HEK293 (cell line): ENCODE measurements around the gene RGS21.

Experiments used
- CTCF ChIA-PET: fragments of 350-600 bp; formaldehyde crosslinking; extraction: SDS; loops from one replicate; lab custom pipeline; 2021; ENCODE audit warnings: antibody characterized with exemption; lab: Yijun Ruan, JAX
- POLR2A ChIA-PET: fragments of 300-600 bp; formaldehyde crosslinking; extraction: SDS; loops from one replicate; lab custom pipeline; 2020; ENCODE audit warnings: antibody characterized with exemption, inconsistent platforms; lab: Yijun Ruan, JAX
- H3K27ac ChIP-seq: fragments of 200-500 bp; sonication (Bioruptor generic); 2 replicates; pipeline ENCODE4 v1.5.1; 2014; ENCODE audit warnings: low read depth, low read length, control low read depth, inconsistent platforms; ENCODE audit errors: extremely low read depth
- H3K36me3 ChIP-seq, 2 experiments: fragments of 200-500 bp in 1 of 2; sonication (Bioruptor generic) in 1 of 2; 1 replicate in 1 of 2; 2 replicates in 1 of 2; pipeline ENCODE4 v1.5.1; 2014 to 2017; ENCODE audit warnings: inconsistent platforms in 2 of 2, low read length in 2 of 2; ENCODE audit not compliant: control insufficient read depth in 2 of 2, insufficient read depth in 1 of 2
- H3K4me1 ChIP-seq: fragments of 200-500 bp; sonication (Bioruptor generic); 2 replicates; pipeline ENCODE4 v1.5.1; 2014; ENCODE audit warnings: mild to moderate bottlenecking, low read length, inconsistent platforms; ENCODE audit not compliant: control insufficient read depth, insufficient read depth
- H3K4me3 ChIP-seq: 2 replicates; pipeline ENCODE4 v1.5.1; 2011; ENCODE audit warnings: low read depth, mild to moderate bottlenecking, control low read depth, low read length, moderate library complexity
- H3K9me3 ChIP-seq: fragments of 200-500 bp; sonication (Bioruptor generic); 2 replicates; pipeline ENCODE4 v1.5.1; 2014; ENCODE audit warnings: low read depth, low read length, inconsistent platforms; ENCODE audit not compliant: control insufficient read depth, insufficient read depth
- REPIN1 ChIP-seq: fragments of 450-650 bp; formaldehyde crosslinking; IDR thresholded peaks from 2 replicates; pipeline ENCODE4 v1.5.1; 2017; ENCODE audit warnings: missing biosample characterization, missing genetic modification characterization, low read depth
- ZBTB20 ChIP-seq: fragments of 450-650 bp; formaldehyde crosslinking; IDR thresholded peaks from 2 replicates; pipeline ENCODE4 v1.5.1; 2016; ENCODE audit warnings: missing biosample characterization, missing genetic modification characterization
- ZBTB49 ChIP-seq: fragments of 450-650 bp; formaldehyde crosslinking; IDR thresholded peaks from 2 replicates; pipeline ENCODE4 v1.5.1; 2016; ENCODE audit warnings: missing biosample characterization, missing genetic modification characterization, low read depth
- ZNF121 ChIP-seq: fragments of 450-650 bp; formaldehyde crosslinking; IDR thresholded peaks from 2 replicates; pipeline ENCODE4 v1.5.1; 2016; ENCODE audit warnings: missing biosample characterization, missing genetic modification characterization
- ZNF169 ChIP-seq: fragments of 450-650 bp; formaldehyde crosslinking; IDR thresholded peaks from 2 replicates; pipeline ENCODE4 v1.5.1; 2016; ENCODE audit warnings: missing biosample characterization, missing genetic modification characterization
- ZNF221 ChIP-seq: fragments of 450-650 bp; formaldehyde crosslinking; IDR thresholded peaks from 2 replicates; pipeline ENCODE4 v1.5.1; 2017; ENCODE audit warnings: missing biosample characterization, missing genetic modification characterization, borderline replicate concordance
- ZNF394 ChIP-seq: fragments of 450-650 bp; formaldehyde crosslinking; IDR thresholded peaks from 2 replicates; pipeline ENCODE4 v1.5.1; 2016; ENCODE audit warnings: missing biosample characterization, missing genetic modification characterization, mild to moderate bottlenecking, moderate library complexity, borderline replicate concordance
- ZNF404 ChIP-seq: fragments of 450-650 bp; formaldehyde crosslinking; IDR thresholded peaks from 2 replicates; pipeline ENCODE4 v1.5.1; 2017; ENCODE audit warnings: missing biosample characterization, missing genetic modification characterization
- ZNF529 ChIP-seq: fragments of 450-650 bp; formaldehyde crosslinking; IDR thresholded peaks from 2 replicates; pipeline ENCODE4 v1.5.1; 2017; ENCODE audit warnings: missing genetic modification characterization, missing biosample characterization; ENCODE audit not compliant: insufficient replicate concordance
- ZNF549 ChIP-seq: fragments of 450-650 bp; IDR thresholded peaks from 2 replicates; pipeline ENCODE4 v1.5.1; 2018; ENCODE audit warnings: missing biosample characterization, missing genetic modification characterization, mild to moderate bottlenecking, inconsistent platforms, moderate library complexity
- ZNF626 ChIP-seq: fragments of 450-650 bp; sonication (Bioruptor Pico); formaldehyde crosslinking; IDR thresholded peaks from 2 replicates; pipeline ENCODE4 v1.5.1; 2018; ENCODE audit warnings: missing biosample characterization, missing genetic modification characterization, inconsistent platforms
- ZNF645 ChIP-seq: fragments of 450-650 bp; formaldehyde crosslinking; IDR thresholded peaks from 2 replicates; pipeline ENCODE4; 2016; ENCODE audit warnings: missing biosample characterization, missing genetic modification characterization
- ZNF658 ChIP-seq: fragments of 450-650 bp; formaldehyde crosslinking; IDR thresholded peaks from 2 replicates; pipeline ENCODE4; 2016; ENCODE audit warnings: missing biosample characterization, missing genetic modification characterization
- ZNF664 ChIP-seq: fragments of 450-650 bp; formaldehyde crosslinking; IDR thresholded peaks from 2 replicates; pipeline ENCODE4 v1.5.1; 2016; ENCODE audit warnings: missing biosample characterization, missing genetic modification characterization
- ZNF677 ChIP-seq: fragments of 450-650 bp; IDR thresholded peaks from 2 replicates; pipeline ENCODE4 v1.5.0; 2018; ENCODE audit warnings: missing biosample characterization, mild to moderate bottlenecking, missing genetic modification characterization, moderate library complexity
- ZNF768 ChIP-seq: fragments of 450-650 bp; formaldehyde crosslinking; IDR thresholded peaks from 2 replicates; pipeline ENCODE4 v1.5.1; 2018; ENCODE audit warnings: missing biosample characterization, mild to moderate bottlenecking, missing genetic modification characterization
- ZNF843 ChIP-seq: fragments of 450-650 bp; formaldehyde crosslinking; IDR thresholded peaks from 2 replicates; pipeline ENCODE4 v1.5.1; 2016; ENCODE audit warnings: missing biosample characterization, missing genetic modification characterization
- ZXDB ChIP-seq: fragments of 450-650 bp; formaldehyde crosslinking; IDR thresholded peaks from 2 replicates; pipeline ENCODE4 v1.5.1; 2016; ENCODE audit warnings: missing biosample characterization, missing genetic modification characterization
- TF ChIP-seq, protein P1 (sequence below): fragments of 450-650 bp; formaldehyde crosslinking; conservative IDR thresholded peaks from 2 replicates; pipeline ENCODE4 v1.5.1; 2016; ENCODE audit warnings: low read depth, missing biosample characterization, missing genetic modification characterization

Gene RGS21

DNA sequence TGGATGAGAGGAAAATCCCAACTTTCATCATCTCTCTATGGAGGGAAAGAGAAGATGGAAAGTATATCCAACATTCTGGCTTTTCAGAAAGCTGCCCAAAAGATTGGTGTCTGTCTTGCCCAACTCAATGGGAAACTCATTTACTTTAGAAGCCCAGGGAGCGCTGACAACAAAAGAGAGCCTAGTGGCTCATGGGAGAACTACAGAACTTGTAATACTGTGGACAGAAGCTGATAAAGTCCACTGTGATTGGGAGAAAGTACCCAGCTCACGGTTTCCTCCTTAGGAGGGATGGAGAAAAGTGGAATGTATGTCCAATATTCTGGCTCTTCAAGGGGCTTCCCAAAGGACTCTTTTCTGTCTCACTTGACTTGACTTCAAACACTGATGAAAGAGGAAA is 66.0 kb downstream of the RGS21 start:
- Histone ChIP-seq H3K36me3 (no peaks in the 10 kb centered on the region), H3K9me3 (no peaks in the 10 kb centered on the region), H3K4me3 (no peak overlapping the region), H3K4me1 (no peaks in the 10 kb centered on the region), H3K27ac (no peak overlapping the region)
- ChIA-PET CTCF (interaction anchor here (0.5 kb wide), 1 partner anchor 1081 kb away, joined by 3 read pairs; no protein-coding TSS in a partner anchor), POLR2A (no interaction called here)
- TF ChIP-seq ZNF529 (tag by site-specific recombination) (no peak), ZNF626 (no peak), ZNF843 (tag by site-specific recombination) (no peak), ZNF645 (tag by site-specific recombination) (no peak), REPIN1 (tag by site-specific recombination) (no peak)
- TF ChIP-seq, protein P1, sequence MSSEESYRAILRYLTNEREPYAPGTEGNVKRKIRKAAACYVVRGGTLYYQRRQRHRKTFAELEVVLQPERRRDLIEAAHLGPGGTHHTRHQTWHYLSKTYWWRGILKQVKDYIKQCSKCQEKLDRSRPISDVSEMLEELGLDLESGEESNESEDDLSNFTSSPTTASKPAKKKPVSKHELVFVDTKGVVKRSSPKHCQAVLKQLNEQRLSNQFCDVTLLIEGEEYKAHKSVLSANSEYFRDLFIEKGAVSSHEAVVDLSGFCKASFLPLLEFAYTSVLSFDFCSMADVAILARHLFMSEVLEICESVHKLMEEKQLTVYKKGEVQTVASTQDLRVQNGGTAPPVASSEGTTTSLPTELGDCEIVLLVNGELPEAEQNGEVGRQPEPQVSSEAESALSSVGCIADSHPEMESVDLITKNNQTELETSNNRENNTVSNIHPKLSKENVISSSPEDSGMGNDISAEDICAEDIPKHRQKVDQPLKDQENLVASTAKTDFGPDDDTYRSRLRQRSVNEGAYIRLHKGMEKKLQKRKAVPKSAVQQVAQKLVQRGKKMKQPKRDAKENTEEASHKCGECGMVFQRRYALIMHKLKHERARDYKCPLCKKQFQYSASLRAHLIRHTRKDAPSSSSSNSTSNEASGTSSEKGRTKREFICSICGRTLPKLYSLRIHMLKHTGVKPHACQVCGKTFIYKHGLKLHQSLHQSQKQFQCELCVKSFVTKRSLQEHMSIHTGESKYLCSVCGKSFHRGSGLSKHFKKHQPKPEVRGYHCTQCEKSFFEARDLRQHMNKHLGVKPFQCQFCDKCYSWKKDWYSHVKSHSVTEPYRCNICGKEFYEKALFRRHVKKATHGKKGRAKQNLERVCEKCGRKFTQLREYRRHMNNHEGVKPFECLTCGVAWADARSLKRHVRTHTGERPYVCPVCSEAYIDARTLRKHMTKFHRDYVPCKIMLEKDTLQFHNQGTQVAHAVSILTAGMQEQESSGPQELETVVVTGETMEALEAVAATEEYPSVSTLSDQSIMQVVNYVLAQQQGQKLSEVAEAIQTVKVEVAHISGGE = no peak

DNA sequence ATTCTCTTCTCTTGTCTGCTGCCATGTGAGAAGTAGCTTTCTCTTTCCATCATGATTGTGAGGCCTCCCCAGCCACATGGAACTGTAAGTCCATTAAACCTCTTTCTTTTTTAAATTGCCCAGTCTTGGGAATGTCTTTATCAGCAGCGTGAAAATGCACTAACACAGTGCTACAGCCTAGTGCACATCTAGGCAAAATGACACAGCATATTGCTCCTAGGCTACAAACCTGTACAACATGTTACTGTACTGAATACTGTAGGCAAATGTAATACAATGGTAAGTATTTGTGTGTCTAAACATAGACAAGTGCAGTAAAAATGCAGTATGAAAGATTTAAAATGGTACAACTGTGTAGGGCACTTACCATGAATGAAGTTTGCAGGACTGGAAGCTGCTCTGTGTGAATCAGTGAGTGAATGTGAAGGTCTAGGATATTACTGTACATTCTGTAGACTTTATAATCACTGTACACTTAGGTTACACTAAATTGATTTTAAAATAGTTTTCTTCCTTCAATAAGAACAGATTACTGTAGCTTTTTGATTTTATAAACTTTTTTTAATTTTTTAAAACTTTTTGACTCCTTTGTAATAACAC is 69.4 kb downstream of the RGS21 start:
- Histone ChIP-seq H3K36me3 (no peaks in the 10 kb centered on the region), H3K4me3 (no peak overlapping the region), H3K9me3 (no peaks in the 10 kb centered on the region), H3K4me1 (no peaks in the 10 kb centered on the region), H3K27ac (no peak overlapping the region)
- TF ChIP-seq ZNF394 (tag by site-specific recombination) (no peak), ZXDB (tag by site-specific recombination) (no peak), ZNF658 (tag by site-specific recombination) (no peak)
- ChIA-PET POLR2A (no interaction called here), CTCF (interaction anchor here (0.6 kb wide), 1 partner anchor 10 kb away, joined by 3 read pairs; no protein-coding TSS in a partner anchor)

DNA sequence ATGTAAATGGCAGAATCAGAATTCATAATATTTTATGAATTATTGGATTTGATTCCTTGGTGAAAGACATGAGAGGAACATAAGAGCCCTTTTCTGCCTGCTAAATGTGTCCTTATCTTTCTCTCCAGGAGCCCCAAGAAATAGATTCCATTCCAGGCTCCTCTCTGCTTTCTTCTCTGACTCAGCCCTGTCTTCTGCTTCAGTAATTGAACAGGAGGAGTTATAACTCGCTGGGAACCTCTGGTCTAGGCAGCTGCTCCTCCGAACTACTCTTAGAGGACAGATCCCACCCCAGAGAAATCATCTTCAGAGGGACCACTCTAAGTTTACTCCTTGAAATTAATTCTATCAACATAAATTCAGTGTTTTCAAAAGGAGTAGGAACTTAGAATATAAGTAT is 78.4 kb downstream of the RGS21 start:
- no peak overlapping the region for H3K4me3 ChIP-seq
- no peaks in the 10 kb centered on the region for H3K36me3 ChIP-seq
- TF ChIP-seq ZNF664 (tag by site-specific recombination) (no peak), ZNF121 (tag by site-specific recombination) (no peak), ZBTB49 (tag by site-specific recombination) (no peak), ZNF768 (tag by site-specific recombination) (no peak), ZNF549 (no peak), ZNF677 (no peak), ZNF221 (tag by site-specific recombination) (no peak), ZNF404 (no peak), ZNF169 (no peak), ZBTB20 (tag by site-specific recombination) (no peak)
- no peaks in the 10 kb centered on the region for H3K4me1 ChIP-seq
- POLR2A ChIA-PET = no interaction called here
- CTCF ChIA-PET = no interaction called here
- no peaks in the 10 kb centered on the region for H3K9me3 ChIP-seq
- no peak overlapping the region for H3K27ac ChIP-seq
